GM18511 (cell line): ENCODE results near the gene AMD1.
"Not testable (repeated sequence)": the region's sequence is repeated elsewhere in the genome, so short reads cannot be mapped to it uniquely, and the experiment has no call there.

ENCODE experiments used
- ATAC-seq: cut with Tn5 transposase; IDR thresholded peaks from one replicate; pipeline ENCODE4 v1.9.1; 2021; ENCODE audit warnings: mild to moderate bottlenecking, moderate library complexity; ENCODE audit not compliant: unreplicated experiment

Gene AMD1

DNA sequence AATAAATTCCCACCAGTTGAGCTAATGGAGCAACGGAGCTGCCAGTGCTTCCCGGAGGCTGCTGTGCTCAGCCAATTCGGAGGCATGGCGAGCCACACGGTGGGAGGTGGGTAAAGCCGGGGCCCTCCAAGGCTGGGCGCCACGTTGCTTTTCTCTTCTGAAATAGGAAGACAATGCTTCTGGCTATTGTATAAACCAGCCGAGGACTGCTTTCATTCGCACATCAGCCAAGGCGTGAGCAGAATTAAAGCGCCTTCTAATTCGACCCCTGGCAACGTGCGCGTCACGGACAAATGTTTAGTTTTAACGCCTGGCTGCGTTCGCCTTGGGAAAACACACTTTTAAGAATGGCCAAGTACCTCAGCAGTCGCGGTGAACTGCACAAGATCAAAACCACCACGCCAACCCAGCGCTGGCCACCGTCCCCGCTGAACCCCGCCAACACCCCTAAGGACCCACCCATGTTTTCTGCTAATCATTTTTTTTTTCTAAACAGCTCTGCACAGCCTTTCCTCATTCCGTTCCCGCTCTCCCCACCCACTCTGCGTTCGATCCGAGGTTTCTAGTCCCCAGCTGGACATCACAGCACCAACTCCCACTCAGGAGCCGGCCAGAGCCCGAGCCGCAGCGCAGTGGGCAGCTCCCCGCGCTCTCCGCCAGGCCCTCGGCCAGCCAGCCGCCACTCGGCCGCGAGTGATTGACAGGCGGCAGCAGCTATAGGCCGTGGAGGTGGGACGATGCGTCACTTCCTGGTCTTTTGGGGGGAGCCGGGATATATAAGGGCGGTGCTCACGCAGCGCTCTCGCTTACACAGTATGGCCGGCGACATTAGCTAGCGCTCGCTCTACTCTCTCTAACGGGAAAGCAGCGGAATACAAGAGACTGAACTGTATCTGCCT, at the start of gene AMD1:
Gene AMD1 (plus strand): TSS at position 805 of the 899 bp plus-strand sequence. CDS start 321 bp downstream, outside the sequence.
- ATAC-seq = peak; percentile 75

- no peak for ATAC-seq
These were observed 48.1 kb upstream of the AMD1 start for GRCh38 chr6:110826236-110827129.

DNA sequence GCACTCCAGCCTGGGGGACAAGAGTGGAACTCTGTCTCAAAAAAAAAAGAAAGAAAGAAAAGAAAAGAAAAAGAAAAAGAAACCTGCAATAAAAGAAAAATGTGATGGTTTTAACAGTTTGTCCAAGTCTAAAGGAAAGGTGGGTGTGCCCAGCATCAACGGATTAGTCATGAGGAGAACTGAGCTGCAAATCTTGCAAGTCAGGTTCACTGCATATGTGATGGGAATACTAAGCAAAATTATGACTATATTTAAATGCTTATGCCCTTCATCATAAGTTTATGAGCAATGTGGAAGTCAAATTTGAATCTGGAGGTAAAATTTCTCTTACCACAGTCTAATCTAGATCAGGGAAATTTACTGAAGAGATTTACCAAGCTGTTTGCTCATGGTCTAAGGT, 46.2 kb upstream of the AMD1 start:
- no peak for ATAC-seq

GRCh38 chr6:110831405-110831804, 43.2 kb upstream of the AMD1 start:
- ATAC-seq = no peak

DNA sequence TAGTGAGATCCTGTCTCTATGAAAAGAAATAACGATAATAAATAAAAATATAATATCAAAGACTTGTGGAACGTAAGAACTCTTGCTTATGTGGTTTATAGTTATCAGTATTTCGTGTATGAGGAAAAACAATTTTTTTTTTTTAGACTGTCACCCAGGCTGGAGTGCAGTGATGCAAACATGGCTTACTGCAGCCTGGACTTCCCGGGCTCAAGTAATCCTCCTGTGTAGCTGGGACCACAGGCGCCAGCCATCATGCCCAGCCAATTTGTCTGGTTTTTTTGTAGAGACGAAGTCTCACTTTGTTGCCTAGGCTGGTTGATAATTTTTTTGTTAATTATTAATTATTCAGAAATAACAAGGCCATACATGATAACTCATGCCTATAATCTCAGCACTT, 40.8 kb upstream of the AMD1 start:
- ATAC-seq = no peak

GRCh38 chr6:110835751-110836150, 38.8 kb upstream of the AMD1 start:
- ATAC-seq = not testable (repeated sequence)

DNA sequence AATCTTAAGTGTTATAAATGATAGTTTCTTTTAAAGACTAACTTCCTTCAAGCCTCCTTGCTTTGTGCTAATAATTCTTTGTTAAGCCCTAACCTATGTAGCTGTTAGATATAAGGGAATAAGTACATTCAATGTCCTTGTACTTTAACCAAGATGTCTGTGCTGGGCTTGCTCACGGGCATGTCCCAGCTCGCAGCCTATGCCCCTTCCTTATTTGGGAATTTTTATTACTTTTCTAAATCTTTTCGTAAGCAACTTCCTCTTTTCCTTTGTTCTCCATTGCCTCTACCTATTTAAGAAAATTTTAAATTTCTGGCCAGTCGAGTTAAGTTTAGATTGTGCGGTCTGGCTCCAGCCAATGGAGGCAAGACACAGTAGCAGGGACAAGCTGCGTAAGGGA, 33.3 kb upstream of the AMD1 start:
- no peak for ATAC-seq

- ATAC-seq = no peak
These were observed 24.8 kb upstream of the AMD1 start for GRCh38 chr6:110849781-110850180.

DNA sequence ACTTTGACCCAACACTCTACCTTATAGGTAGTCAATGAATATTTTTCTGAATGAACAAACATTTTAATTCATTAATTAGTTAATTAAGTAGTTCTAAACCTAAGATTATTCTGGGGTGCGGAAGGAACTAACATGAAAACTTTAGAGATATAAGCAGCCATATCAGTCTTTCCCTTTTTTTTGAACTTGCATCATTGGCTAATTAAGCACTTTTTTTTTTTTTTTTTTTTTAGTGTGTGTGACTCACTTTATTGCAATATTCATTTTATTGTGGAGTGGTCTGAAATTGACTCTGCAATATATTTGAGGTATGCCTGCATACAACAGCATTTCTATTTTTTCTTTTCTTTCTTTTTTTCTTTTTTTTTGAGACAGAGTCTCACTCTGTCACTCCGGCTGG, 21.8 kb upstream of the AMD1 start:
- ATAC-seq = no peak

- no peak for ATAC-seq
These were observed 20.7 kb upstream of the AMD1 start for GRCh38 chr6:110853754-110854477.

GRCh38 chr6:110856296-110856695, 18.3 kb upstream of the AMD1 start:
- no peak for ATAC-seq

- no peak for ATAC-seq
These were observed 16.6 kb upstream of the AMD1 start for GRCh38 chr6:110858016-110858415.

GRCh38 chr6:110858562-110859214, 15.9 kb upstream of the AMD1 start:
- no peak for ATAC-seq

GRCh38 chr6:110859335-110859792, 15.2 kb upstream of the AMD1 start:
- ATAC-seq = no peak

- ATAC-seq = no peak
These were observed 9.8 kb upstream of the AMD1 start for GRCh38 chr6:110864824-110865223.

- ATAC-seq = peak; percentile 14
These were observed 429 bp downstream of the AMD1 start for GRCh38 chr6:110874880-110875547.

GRCh38 chr6:110875548-110876169, 1.1 kb downstream of the AMD1 start:
- ATAC-seq = peak; percentile 16

GRCh38 chr6:110876170-110876773, 1.7 kb downstream of the AMD1 start:
- ATAC-seq = peak; percentile 45
